HepG2 (cell line): ENCODE results near the gene RAD21L1. TPM values are rescaled to one million over a fixed set of nuclear protein-coding genes. Genes with fewer than 3 reads are reported as not detected.

Experiments used
- BRCA1 ChIP-seq: sonication (generic); formaldehyde crosslinking; IDR thresholded peaks from 2 replicates; pipeline ENCODE4 v1.4.0; 2020; ENCODE audit warnings: missing genetic modification reagents
- DPF2 ChIP-seq: sonication (generic); formaldehyde crosslinking; IDR thresholded peaks from 2 replicates; pipeline ENCODE4 v1.4.0; 2020; ENCODE audit warnings: mild to moderate bottlenecking, low read depth, missing genetic modification reagents, borderline replicate concordance
- FOXA1 ChIP-seq, 2 experiments: fragments of 450-650 bp in 1 of 2; sonication (generic) in 1 of 2; formaldehyde crosslinking in 1 of 2; IDR thresholded peaks; 2 replicates each; pipeline versions ENCODE4 v1.4.0 to v1.6.1; 2016 to 2020; ENCODE audit warnings: missing genetic modification reagents in 1 of 2
- HMG20B ChIP-seq: conservative IDR thresholded peaks from 2 replicates; pipeline ENCODE4 v1.6.1; 2016; ENCODE audit warnings: missing genetic modification reagents, missing compliant biosample characterization
- KAT8 ChIP-seq: IDR thresholded peaks from 2 replicates; pipeline ENCODE4 v1.6.1; 2016; ENCODE audit warnings: missing genetic modification reagents, missing compliant biosample characterization
- MYNN ChIP-seq: sonication (generic); formaldehyde crosslinking; IDR thresholded peaks from 2 replicates; pipeline ENCODE4 v1.4.0; 2020; ENCODE audit warnings: mild to moderate bottlenecking, low read depth, missing genetic modification reagents
- SP1 ChIP-seq, 2 experiments: fragments of 450-650 bp in 1 of 2; sonication (generic) in 1 of 2; formaldehyde crosslinking in 1 of 2; IDR thresholded peaks; 2 replicates each; pipeline versions ENCODE4 v1.4.0 to v1.6.1; 2016 to 2020; ENCODE audit warnings: missing genetic modification reagents in 1 of 2
- ZMAT3 ChIP-seq: sonication (generic); formaldehyde crosslinking; conservative IDR thresholded peaks from 2 replicates; pipeline ENCODE4 v1.7.0; 2021; ENCODE audit warnings: missing genetic modification reagents
- ZNF253 ChIP-seq: sonication (generic); formaldehyde crosslinking; IDR thresholded peaks from 2 replicates; pipeline ENCODE4 v1.8.0; 2022; ENCODE audit warnings: mild to moderate bottlenecking, missing genetic modification reagents, borderline replicate concordance
- ZNF510 ChIP-seq: sonication (generic); formaldehyde crosslinking; IDR thresholded peaks from 2 replicates; pipeline ENCODE4 v1.4.0; 2020; ENCODE audit warnings: low read depth, mild to moderate bottlenecking, missing genetic modification reagents
- ZNF530 ChIP-seq: sonication (generic); formaldehyde crosslinking; IDR thresholded peaks from 2 replicates; pipeline ENCODE4 v1.5.0; 2020; ENCODE audit warnings: low read depth, mild to moderate bottlenecking, missing genetic modification reagents
- ZNF556 ChIP-seq: sonication (generic); formaldehyde crosslinking; IDR thresholded peaks from 2 replicates; pipeline ENCODE4 v1.4.0; 2020; ENCODE audit warnings: mild to moderate bottlenecking, missing genetic modification reagents, borderline replicate concordance
- polyA plus RNA-seq, 8 experiments: library from polyadenylated mRNA; depleted of rRNA in 3 of 8; stranded (reverse) in 7 of 8; unstranded in 1 of 8; fragments of >200 nt; fragmentation: Illumina TruSeq in 4 of 8; extraction: Trizol in 4 of 8; gene quantifications; 2 replicates each; pipeline versions ENCODE4 v1.2.1 to v1.2.3, GENCODE V29; 2011 to 2016; ENCODE audit warnings: low read depth in 4 of 8, missing spikeins in 1 of 8, mixed read lengths in 1 of 8; ENCODE audit not compliant: insufficient read depth in 1 of 8
- total RNA-seq, 5 experiments: library from RNA; depleted of rRNA; stranded (reverse); fragments of >200 nt; fragmentation: Illumina TruSeq; extraction: Trizol; gene quantifications; 2 replicates each; pipeline ENCODE4 v1.2.3, GENCODE V29; 2016; ENCODE audit warnings: low read depth in 1 of 5
- TF ChIP-seq, protein P1 (sequence below): sonication (generic); formaldehyde crosslinking; IDR thresholded peaks from 2 replicates; pipeline ENCODE4 v1.4.0; 2020; ENCODE audit warnings: missing genetic modification reagents, borderline replicate concordance
- TF ChIP-seq, protein P2 (sequence below): sonication (generic); formaldehyde crosslinking; IDR thresholded peaks from 2 replicates; pipeline ENCODE4 v1.8.1; 2023; ENCODE audit warnings: missing genetic modification reagents, inconsistent platforms, borderline replicate concordance
- TF ChIP-seq, protein P3 (sequence below): sonication (generic); formaldehyde crosslinking; IDR thresholded peaks from 2 replicates; pipeline ENCODE4 v1.4.0; 2020; ENCODE audit warnings: low read depth, mild to moderate bottlenecking, missing genetic modification reagents
- TF ChIP-seq, protein P4 (sequence below): sonication (generic); formaldehyde crosslinking; IDR thresholded peaks from 2 replicates; pipeline ENCODE4 v1.5.1; 2020; ENCODE audit warnings: mild to moderate bottlenecking, missing genetic modification reagents, moderate library complexity
- TF ChIP-seq, protein P5 (sequence below): sonication (generic); formaldehyde crosslinking; IDR thresholded peaks from 2 replicates; pipeline ENCODE4 v1.5.0; 2020; ENCODE audit warnings: mild to moderate bottlenecking, missing genetic modification reagents

The RAD21L1 gene
- total and polyA plus RNA-seq, 2 of the 13 experiments (the other 11 are each of a cell fraction or from before 2014, with no cell fraction given) = not detected

DNA sequence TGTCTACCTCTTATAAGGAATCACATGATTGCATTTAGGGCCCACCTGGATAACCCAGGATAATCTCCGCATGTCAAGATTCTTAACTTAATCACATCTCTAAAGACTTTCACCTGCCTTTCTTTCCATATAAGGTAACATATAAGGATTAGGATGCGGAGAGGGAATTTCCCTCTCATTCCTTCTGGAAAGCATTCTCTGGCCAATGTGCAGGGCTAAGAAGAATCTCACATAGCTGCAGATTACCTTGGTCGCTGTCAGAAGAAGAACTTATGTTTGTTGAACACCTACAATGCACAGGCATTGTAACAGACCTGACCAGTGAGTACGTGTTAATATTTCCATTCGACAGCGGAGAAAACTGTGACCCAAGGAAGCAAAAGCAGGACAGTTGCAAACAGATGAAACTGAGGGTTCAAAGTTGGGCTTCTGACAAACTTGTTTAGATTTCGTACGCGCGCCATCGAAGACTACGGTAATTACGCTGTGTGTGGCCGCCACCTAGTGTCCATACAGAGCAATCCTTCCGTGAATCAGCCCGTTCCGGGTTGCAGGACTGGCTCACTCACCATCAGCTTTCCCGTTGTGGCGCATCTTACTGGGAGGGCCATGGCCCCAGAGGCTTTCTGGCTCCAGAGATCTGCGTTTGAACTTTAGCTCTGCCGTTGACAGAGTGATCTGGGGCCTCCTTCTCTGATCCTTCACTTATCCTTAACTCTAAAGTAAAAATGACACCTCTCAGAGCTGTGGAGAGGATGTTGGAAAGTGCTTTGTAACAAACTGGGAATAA lies 13.0 kb upstream of the RAD21L1 start (continued):
- TF ChIP-seq, protein P1, sequence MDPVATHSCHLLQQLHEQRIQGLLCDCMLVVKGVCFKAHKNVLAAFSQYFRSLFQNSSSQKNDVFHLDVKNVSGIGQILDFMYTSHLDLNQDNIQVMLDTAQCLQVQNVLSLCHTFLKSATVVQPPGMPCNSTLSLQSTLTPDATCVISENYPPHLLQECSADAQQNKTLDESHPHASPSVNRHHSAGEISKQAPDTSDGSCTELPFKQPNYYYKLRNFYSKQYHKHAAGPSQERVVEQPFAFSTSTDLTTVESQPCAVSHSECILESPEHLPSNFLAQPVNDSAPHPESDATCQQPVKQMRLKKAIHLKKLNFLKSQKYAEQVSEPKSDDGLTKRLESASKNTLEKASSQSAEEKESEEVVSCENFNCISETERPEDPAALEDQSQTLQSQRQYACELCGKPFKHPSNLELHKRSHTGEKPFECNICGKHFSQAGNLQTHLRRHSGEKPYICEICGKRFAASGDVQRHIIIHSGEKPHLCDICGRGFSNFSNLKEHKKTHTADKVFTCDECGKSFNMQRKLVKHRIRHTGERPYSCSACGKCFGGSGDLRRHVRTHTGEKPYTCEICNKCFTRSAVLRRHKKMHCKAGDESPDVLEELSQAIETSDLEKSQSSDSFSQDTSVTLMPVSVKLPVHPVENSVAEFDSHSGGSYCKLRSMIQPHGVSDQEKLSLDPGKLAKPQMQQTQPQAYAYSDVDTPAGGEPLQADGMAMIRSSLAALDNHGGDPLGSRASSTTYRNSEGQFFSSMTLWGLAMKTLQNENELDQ (CRISPR knock-in tag) = peak; percentile 55; the same call in 1 of the 2 replicates
- TF ChIP-seq ZNF253 (CRISPR knock-in tag) (no peak), ZNF510 (no peak), BRCA1 (CRISPR knock-in tag) (0 out of 2 replicates have a peak, but pooled peaks have one; percentile 77), MYNN (no peak), DPF2 (CRISPR knock-in tag) (no peak), KAT8 (CRISPR knock-in tag) (peak; percentile 66), FOXA1 (IDR thresholded peaks at IDR 0.05) (no peak), FOXA1 (CRISPR knock-in tag; IDR thresholded peaks at IDR 0.05) (0 out of 2 replicates have a peak, but pooled peaks have one; percentile 35), SP1 (IDR thresholded peaks at IDR 0.05) (no peak), SP1 (CRISPR knock-in tag; IDR thresholded peaks at IDR 0.05) (0 out of 2 replicates have a peak, but pooled peaks have one; percentile 51), ZNF556 (CRISPR knock-in tag) (peak; percentile 53; the same call in 1 of the 2 replicates), ZMAT3 (CRISPR knock-in tag) (0 out of 2 replicates have a peak, but pooled peaks have one; percentile 37), HMG20B (CRISPR knock-in tag) (0 out of 2 replicates have a peak, but pooled peaks have one; percentile 43), ZNF530 (CRISPR knock-in tag) (no peak)
- TF ChIP-seq, protein P2, sequence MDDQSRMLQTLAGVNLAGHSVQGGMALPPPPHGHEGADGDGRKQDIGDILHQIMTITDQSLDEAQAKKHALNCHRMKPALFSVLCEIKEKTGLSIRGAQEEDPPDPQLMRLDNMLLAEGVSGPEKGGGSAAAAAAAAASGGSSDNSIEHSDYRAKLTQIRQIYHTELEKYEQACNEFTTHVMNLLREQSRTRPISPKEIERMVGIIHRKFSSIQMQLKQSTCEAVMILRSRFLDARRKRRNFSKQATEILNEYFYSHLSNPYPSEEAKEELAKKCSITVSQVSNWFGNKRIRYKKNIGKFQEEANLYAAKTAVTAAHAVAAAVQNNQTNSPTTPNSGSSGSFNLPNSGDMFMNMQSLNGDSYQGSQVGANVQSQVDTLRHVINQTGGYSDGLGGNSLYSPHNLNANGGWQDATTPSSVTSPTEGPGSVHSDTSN (CRISPR knock-in tag) = no peak
- TF ChIP-seq, protein P3, sequence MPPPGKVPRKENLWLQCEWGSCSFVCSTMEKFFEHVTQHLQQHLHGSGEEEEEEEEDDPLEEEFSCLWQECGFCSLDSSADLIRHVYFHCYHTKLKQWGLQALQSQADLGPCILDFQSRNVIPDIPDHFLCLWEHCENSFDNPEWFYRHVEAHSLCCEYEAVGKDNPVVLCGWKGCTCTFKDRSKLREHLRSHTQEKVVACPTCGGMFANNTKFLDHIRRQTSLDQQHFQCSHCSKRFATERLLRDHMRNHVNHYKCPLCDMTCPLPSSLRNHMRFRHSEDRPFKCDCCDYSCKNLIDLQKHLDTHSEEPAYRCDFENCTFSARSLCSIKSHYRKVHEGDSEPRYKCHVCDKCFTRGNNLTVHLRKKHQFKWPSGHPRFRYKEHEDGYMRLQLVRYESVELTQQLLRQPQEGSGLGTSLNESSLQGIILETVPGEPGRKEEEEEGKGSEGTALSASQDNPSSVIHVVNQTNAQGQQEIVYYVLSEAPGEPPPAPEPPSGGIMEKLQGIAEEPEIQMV (CRISPR knock-in tag) = no peak
- TF ChIP-seq, protein P4, sequence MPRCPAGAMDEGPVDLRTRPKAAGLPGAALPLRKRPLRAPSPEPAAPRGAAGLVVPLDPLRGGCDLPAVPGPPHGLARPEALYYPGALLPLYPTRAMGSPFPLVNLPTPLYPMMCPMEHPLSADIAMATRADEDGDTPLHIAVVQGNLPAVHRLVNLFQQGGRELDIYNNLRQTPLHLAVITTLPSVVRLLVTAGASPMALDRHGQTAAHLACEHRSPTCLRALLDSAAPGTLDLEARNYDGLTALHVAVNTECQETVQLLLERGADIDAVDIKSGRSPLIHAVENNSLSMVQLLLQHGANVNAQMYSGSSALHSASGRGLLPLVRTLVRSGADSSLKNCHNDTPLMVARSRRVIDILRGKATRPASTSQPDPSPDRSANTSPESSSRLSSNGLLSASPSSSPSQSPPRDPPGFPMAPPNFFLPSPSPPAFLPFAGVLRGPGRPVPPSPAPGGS (CRISPR knock-in tag) = 0 out of 2 replicates have a peak, but pooled peaks have one; percentile 76
- TF ChIP-seq, protein P5, sequence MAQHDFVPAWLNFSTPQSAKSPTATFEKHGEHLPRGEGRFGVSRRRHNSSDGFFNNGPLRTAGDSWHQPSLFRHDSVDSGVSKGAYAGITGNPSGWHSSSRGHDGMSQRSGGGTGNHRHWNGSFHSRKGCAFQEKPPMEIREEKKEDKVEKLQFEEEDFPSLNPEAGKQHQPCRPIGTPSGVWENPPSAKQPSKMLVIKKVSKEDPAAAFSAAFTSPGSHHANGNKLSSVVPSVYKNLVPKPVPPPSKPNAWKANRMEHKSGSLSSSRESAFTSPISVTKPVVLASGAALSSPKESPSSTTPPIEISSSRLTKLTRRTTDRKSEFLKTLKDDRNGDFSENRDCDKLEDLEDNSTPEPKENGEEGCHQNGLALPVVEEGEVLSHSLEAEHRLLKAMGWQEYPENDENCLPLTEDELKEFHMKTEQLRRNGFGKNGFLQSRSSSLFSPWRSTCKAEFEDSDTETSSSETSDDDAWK (CRISPR knock-in tag) = no peak
